Nephron progenitor cell (in vitro differentiated cells): ENCODE results near the gene RPL4.

Experiments used
- DNase-seq: peaks from one replicate; pipeline ENCODE4 v3.0.0; 2021
- H3K27ac Mint-ChIP-seq: 2 replicates; pipeline ENCODE4 v1.8.0; 2021; ENCODE audit warnings: mild to moderate bottlenecking, moderate library complexity, mixed read lengths
- H3K27me3 Mint-ChIP-seq: 2 replicates; pipeline ENCODE4 v1.8.0; 2021; ENCODE audit warnings: mild to moderate bottlenecking, low read depth, mixed read lengths; ENCODE audit not compliant: poor library complexity
- H3K36me3 Mint-ChIP-seq: 2 replicates; pipeline ENCODE4 v1.8.0; 2021; ENCODE audit warnings: low read depth, mixed read lengths
- H3K4me1 Mint-ChIP-seq: 2 replicates; pipeline ENCODE4 v1.8.0; 2021; ENCODE audit warnings: mixed read lengths
- H3K4me3 Mint-ChIP-seq: 2 replicates; pipeline ENCODE4 v1.8.0; 2021; ENCODE audit warnings: mild to moderate bottlenecking, moderate library complexity, mixed read lengths
- H3K9me3 Mint-ChIP-seq: 2 replicates; pipeline ENCODE4 v1.8.0; 2021; ENCODE audit warnings: mild to moderate bottlenecking, moderate library complexity, mixed read lengths
- CTCF ChIP-seq: fragments of 200-600 bp; sonication (generic); IDR thresholded peaks from 2 replicates; pipeline ENCODE4 v1.5.0; 2021; ENCODE audit warnings: antibody characterized with exemption

Gene RPL4

GRCh38 chr15:66452971-66453580, 51.6 kb downstream of the RPL4 start:
- Mint-ChIP-seq H3K27ac (no peak overlapping the region), H3K36me3 (peaks cover 31% of the 10 kb centered on the region), H3K4me3 (no peak overlapping the region), H3K4me1 (peaks cover under 1% of the 10 kb centered on the region), H3K27me3 (no peaks in the 10 kb centered on the region), H3K9me3 (peaks cover 10% of the 10 kb centered on the region)
- no peak for TF ChIP-seq CTCF
- no peak for DNase-seq

GRCh38 chr15:66452420-66452819, 52.2 kb downstream of the RPL4 start:
- no peak for TF ChIP-seq CTCF

More at GRCh38 chr15:66452420-66452819, 52.2 kb downstream of the RPL4 start:
- Mint-ChIP-seq H3K4me3 (no peak overlapping the region), H3K27me3 (no peaks in the 10 kb centered on the region), H3K4me1 (no peaks in the 10 kb centered on the region), H3K36me3 (peaks cover 37% of the 10 kb centered on the region), H3K9me3 (peaks cover 11% of the 10 kb centered on the region), H3K27ac (no peak overlapping the region)
- DNase-seq: no peak
